Tibial artery (tissue), 4 donors: Measurements from ENCODE around the gene C1RL.

Experiments
- DNase-seq, 2 donors: peaks; one replicate each; pipeline ENCODE4 v3.0.0-alpha.2; 2019
- H3K27ac ChIP-seq, 2 donors: fragments of 200-600 bp; sonication (generic) in 1 of 2; 1 replicate in 1 of 2; 2 replicates in 1 of 2; pipeline ENCODE4 v1.5.1; 2018 to 2019; ENCODE audit warnings: mild to moderate bottlenecking in 1 of 2
- H3K27me3 ChIP-seq, 2 donors: fragments of 200-600 bp; sonication (generic) in 1 of 2; one replicate each; pipeline versions ENCODE4 v1.5.1 to v1.6.0; 2016 to 2019
- H3K36me3 ChIP-seq, 3 donors: fragments of 200-600 bp; sonication (generic) in 2 of 3; one replicate each; pipeline ENCODE4 v1.5.1; 2016 to 2019; ENCODE audit warnings: mild to moderate bottlenecking in 2 of 3
- H3K4me1 ChIP-seq, 4 donors: fragments of 200-600 bp; sonication (generic) in 2 of 4; 1 replicate in 3 of 4; 2 replicates in 1 of 4; pipeline ENCODE4 v1.5.1; 2016 to 2019
- H3K4me3 ChIP-seq, 2 donors: fragments of 200-600 bp; sonication (generic) in 1 of 2; 1 replicate in 1 of 2; 2 replicates in 1 of 2; pipeline ENCODE4 v1.5.1; 2018 to 2019; ENCODE audit warnings: mild to moderate bottlenecking in 2 of 2
- H3K9me3 ChIP-seq, 3 donors: fragments of 200-600 bp; sonication (generic) in 1 of 3; one replicate each; pipeline ENCODE4 v1.5.1; 2016 to 2019
- CTCF ChIP-seq, 2 experiments: fragments of 200-600 bp in 1 of 2; fragments of 450-650 bp in 1 of 2; IDR thresholded peaks; one replicate each; pipeline ENCODE4 v1.5.1; 2017 to 2019; ENCODE audit warnings: antibody characterized with exemption in 2 of 2, mild to moderate bottlenecking in 1 of 2, moderate library complexity in 1 of 2
- intact Hi-C: fragments of 100-400 bp; cut with DNase I; formaldehyde crosslinking; loops from one replicate; pipeline ENCODE4 v1.15.0; 2023; ENCODE audit warnings: low total_unique reads

C1RL gene

GRCh38 chr12:7093486-7093885 is 15.5 kb downstream of the C1RL start:
- intact Hi-C loops: loop anchor here (2.0 to 5.0 kb wide), 2 partner anchors 33 to 884 kb away; partner anchors contain the start of gene C1S
- TF ChIP-seq CTCF (IDR thresholded peaks at IDR 0.05): no peak
- DNase-seq: peak in 1 of 2 donors; percentile 20
- Histone ChIP-seq H3K9me3 (no peaks in the 10 kb centered on the region), H3K27ac (peak overlapping the region; percentile 78 to 87), H3K4me3 (no peak overlapping the region), H3K4me1 (peaks cover 0 to 47% (median 38%) of the 10 kb centered on the region in 4 donors), H3K36me3 (peaks cover 15 to 31% (median 20%) of the 10 kb centered on the region in 3 donors), H3K27me3 (no peaks in the 10 kb centered on the region)

DNA sequence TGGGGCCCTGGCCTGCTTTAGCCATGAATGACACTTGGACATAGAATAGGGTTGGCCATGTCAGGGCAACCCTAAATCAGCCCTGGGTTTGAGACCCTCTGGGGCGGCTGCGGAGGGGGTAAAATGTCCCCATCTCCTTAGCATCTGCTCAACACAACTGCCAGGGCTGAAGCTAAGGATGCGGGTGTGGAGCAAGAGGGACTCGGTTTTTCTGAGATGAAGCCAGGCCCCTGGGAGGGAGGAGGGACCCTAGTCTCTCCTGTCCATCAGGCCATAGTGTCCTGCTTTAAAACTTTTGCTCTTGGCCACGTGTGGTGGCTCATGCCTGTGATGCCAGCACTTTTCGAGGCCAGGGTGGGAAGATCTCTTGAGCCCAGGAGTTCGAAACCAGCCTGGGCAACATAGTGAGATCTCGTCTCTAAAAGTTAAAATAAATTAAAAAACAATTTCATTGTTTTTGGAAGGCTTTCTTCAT is 16.0 kb downstream of the C1RL start:
- H3K4me3 ChIP-seq: no peak overlapping the region
- intact Hi-C loops: loop anchor here (2.0 to 5.0 kb wide), 2 partner anchors 32 to 884 kb away; partner anchors contain the start of gene C1S
- H3K4me1 ChIP-seq: peaks cover 0 to 47% (median 38%) of the 10 kb centered on the region in 4 donors

DNA sequence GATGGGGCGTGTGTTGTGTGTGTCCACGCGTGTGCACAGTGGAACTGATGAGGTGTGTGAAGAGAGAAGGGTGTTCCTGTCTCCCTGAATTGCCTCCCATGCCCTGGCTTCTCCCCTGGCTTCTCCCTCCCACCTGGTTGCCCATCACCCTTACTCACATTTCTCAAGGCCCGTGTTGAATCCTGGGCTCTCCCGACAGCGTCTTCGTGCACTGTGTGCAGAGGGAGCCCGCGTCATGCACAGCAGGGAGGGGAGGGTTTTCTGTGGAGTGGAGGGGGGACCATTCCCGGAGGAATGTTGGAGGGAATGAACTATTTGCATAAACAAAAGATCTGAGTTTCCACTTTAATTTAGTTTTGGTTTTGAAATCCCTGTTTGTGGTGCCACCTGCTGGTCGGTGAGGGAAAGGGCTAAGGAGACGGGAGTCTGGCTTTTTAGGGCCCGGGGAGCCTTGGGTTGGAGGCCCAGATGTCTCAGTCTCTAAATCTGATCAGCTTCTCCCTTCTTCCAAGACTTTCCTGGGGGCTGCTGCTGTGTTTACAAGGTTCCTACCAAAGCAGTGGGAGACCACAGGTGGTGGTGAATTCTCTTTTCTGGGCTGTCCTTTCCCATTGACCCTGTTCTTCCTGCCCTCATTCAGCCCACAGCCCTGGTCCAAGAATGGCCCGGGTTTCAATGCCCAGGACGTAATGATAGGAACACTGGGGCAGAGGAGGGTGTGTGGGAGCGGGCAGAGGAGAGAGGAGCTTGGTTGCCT is 16.6 kb downstream of the C1RL start, which contains the start of gene C1R:
TSS of gene C1R (minus strand) at position 217 of the 757 bp plus-strand sequence. CDS start at position 160, 57 bp downstream.
- TF ChIP-seq CTCF (IDR thresholded peaks at IDR 0.05): peak; percentile 85 to 92
- H3K27ac ChIP-seq: peak within 1 kb of the TSS; percentile 78 to 87
- peaks cover 0 to 47% (median 38%) of the 10 kb centered on the region in 4 donors for H3K4me1 ChIP-seq
- peaks cover 26 to 31% (median 27%) of the 10 kb centered on the region in 3 donors for H3K36me3 ChIP-seq
- no peaks in the 10 kb centered on the region for H3K9me3 ChIP-seq
- H3K4me3 ChIP-seq: peak within 1 kb of the TSS; percentile 57
- DNase-seq: peak; percentile 89 to 92
- no peaks in the 10 kb centered on the region for H3K27me3 ChIP-seq
- intact Hi-C loops: loop anchor here (2.0 to 5.0 kb wide), 2 partner anchors 32 to 885 kb away; partner anchors contain the start of gene C1S

More for the DNA sequence above, 16.0 kb downstream of the C1RL start:
- TF ChIP-seq CTCF (IDR thresholded peaks at IDR 0.05): no peak
- Histone ChIP-seq H3K36me3 (peaks cover 20 to 31% (median 23%) of the 10 kb centered on the region in 3 donors), H3K27ac (peak overlapping the region; percentile 78 to 87), H3K27me3 (no peaks in the 10 kb centered on the region), H3K9me3 (no peaks in the 10 kb centered on the region)
- DNase-seq: peak in 1 of 2 donors; percentile 22

DNA sequence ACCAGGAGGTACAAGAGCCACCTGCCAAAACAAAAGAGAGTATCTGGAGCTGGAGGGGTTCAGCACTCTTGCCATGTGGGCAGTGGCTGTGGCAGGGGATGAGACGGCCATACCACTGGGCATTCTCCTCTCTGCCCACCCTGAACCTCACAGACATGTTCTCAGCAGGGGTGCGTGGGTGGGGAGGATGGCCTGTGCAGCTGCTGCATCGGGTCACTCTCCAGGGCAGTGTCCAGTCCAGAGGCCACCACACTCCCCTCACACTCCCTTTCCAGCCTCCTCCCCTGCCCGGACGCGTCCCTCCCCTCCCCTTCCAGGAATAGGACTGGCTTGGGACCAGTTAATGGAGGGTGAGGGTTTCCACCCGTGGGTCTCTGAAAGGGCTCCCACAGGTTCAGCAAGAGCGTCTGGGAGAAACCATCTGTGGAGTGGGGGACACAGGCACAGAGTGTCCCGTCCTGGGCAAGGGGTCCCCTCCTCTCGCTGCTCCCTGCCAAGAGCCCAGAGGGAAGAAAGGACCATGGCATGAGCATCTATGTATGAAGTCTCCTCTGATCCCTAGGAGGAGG is 17.3 kb downstream of the C1RL start:
- TF ChIP-seq CTCF (IDR thresholded peaks at IDR 0.05): no peak
- H3K27ac ChIP-seq: peak overlapping the region; percentile 78 to 87
- DNase-seq: peak in 1 of 2 donors; percentile 61
- intact Hi-C loops: loop anchor here (2.0 to 5.0 kb wide), 2 partner anchors 31 to 886 kb away; partner anchors contain the start of gene C1S
- no peaks in the 10 kb centered on the region for H3K27me3 ChIP-seq
- peak overlapping the region; percentile 57 for H3K4me3 ChIP-seq
- H3K4me1 ChIP-seq: peaks cover 0 to 47% (median 38%) of the 10 kb centered on the region in 4 donors
- H3K36me3 ChIP-seq: peaks cover 27 to 34% (median 31%) of the 10 kb centered on the region in 3 donors
- no peaks in the 10 kb centered on the region for H3K9me3 ChIP-seq

DNA sequence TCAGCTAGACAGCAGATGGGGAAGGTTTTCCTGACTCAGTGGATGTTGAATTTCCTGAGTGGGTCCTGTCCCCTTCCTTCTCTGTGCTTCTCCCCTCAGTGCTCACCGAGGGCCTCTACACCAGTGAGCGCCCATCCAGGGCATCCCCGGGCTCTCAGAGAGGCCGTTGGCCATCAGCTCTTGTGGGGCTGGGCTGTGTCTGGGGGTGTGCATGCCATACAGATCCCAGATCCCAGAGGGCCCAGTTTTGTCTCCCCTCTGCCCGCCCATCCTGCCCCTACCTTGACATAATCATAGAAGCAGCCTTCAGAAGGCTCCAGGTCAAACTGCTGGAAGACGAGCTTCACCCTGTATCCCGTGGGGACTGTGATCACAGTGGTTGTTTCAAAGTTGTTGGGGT is 17.8 kb downstream of the C1RL start:
- DNase-seq: no peak
- peak overlapping the region; percentile 78 to 87 for H3K27ac ChIP-seq

More for the DNA sequence above, 17.8 kb downstream of the C1RL start:
- H3K4me1 ChIP-seq: peaks cover 0 to 47% (median 38%) of the 10 kb centered on the region in 4 donors
- intact Hi-C loops: loop anchor here (5.0 kb wide), 1 partner anchor 886 kb away; no protein-coding TSS in a partner anchor
- H3K9me3 ChIP-seq: no peaks in the 10 kb centered on the region
- H3K4me3 ChIP-seq: peak overlapping the region; percentile 57
- H3K27me3 ChIP-seq: no peaks in the 10 kb centered on the region
- peaks cover 33 to 40% (median 36%) of the 10 kb centered on the region in 3 donors for H3K36me3 ChIP-seq
- TF ChIP-seq CTCF (IDR thresholded peaks at IDR 0.05): no peak
